GM23338 (cell line): ENCODE data around the gene RGS3. TPM values are rescaled to one million over a fixed set of nuclear protein-coding genes. Genes with fewer than 3 reads are reported as not detected.

Source experiments
- ATAC-seq: fragments of 200-7000 bp; cut with Tn5 transposase; 3 replicates; pipeline ENCODE4 v1.9.1; 2020
- DNase-seq: peaks from one replicate; pipeline ENCODE4 v3.0.0-alpha.2; 2015; ENCODE audit warnings: low spot score
- H2AFZ ChIP-seq: fragments of 200-600 bp; sonication (generic); 2 replicates; pipeline ENCODE4 v1.8.0; 2016; ENCODE audit warnings: antibody characterized with exemption, mild to moderate bottlenecking, moderate library complexity
- H3F3A ChIP-seq: fragments of 200-600 bp; sonication (generic); replicated peaks from 2 replicates; pipeline ENCODE4 v1.8.0; 2017; ENCODE audit warnings: antibody characterized with exemption, mixed run types, low read depth
- H3K27ac ChIP-seq: fragments of 200-600 bp; sonication (generic); 2 replicates; pipeline ENCODE4 v1.6.1; 2016; ENCODE audit warnings: low read depth
- H3K27me3 ChIP-seq: fragments of 200-600 bp; sonication (generic); 2 replicates; pipeline ENCODE4 v1.8.0; 2016; ENCODE audit warnings: mild to moderate bottlenecking, mixed run types, moderate library complexity; ENCODE audit not compliant: insufficient read depth
- H3K36me3 ChIP-seq: fragments of 200-600 bp; sonication (generic); 2 replicates; pipeline ENCODE4 v1.8.0; 2016; ENCODE audit warnings: mild to moderate bottlenecking; ENCODE audit not compliant: insufficient read depth
- H3K4me1 ChIP-seq: fragments of 200-600 bp; sonication (generic); 2 replicates; pipeline ENCODE4 v1.8.0; 2016; ENCODE audit warnings: mild to moderate bottlenecking, moderate library complexity; ENCODE audit not compliant: insufficient read depth
- H3K4me2 ChIP-seq: fragments of 200-600 bp; sonication (generic); 2 replicates; pipeline ENCODE4 v1.7.1; 2017; ENCODE audit warnings: mixed run types
- H3K4me3 ChIP-seq: fragments of 200-600 bp; sonication (generic); 2 replicates; pipeline ENCODE4 v1.6.1; 2016; ENCODE audit warnings: mixed run types
- H3K79me2 ChIP-seq: fragments of 200-600 bp; sonication (generic); replicated peaks from 2 replicates; pipeline ENCODE4 v1.8.0; 2017; ENCODE audit warnings: mild to moderate bottlenecking; ENCODE audit not compliant: insufficient read depth
- H3K9me2 ChIP-seq: fragments of 200-600 bp; sonication (generic); 2 replicates; pipeline ENCODE4 v1.8.0; 2017; ENCODE audit not compliant: insufficient read depth
- H4K20me1 ChIP-seq: fragments of 200-600 bp; sonication (generic); replicated peaks from 2 replicates; pipeline ENCODE4 v1.8.0; 2017; ENCODE audit warnings: mild to moderate bottlenecking; ENCODE audit not compliant: insufficient read depth
- H3K27ac Mint-ChIP-seq: 2 replicates; pipeline ENCODE4 v1.8.0; 2020; ENCODE audit warnings: inconsistent platforms, mild to moderate bottlenecking, moderate library complexity, mixed read lengths
- H3K27me3 Mint-ChIP-seq: 3 replicates; pipeline ENCODE4 v1.8.0; 2022; ENCODE audit warnings: low read depth, mild to moderate bottlenecking, moderate library complexity, mixed read lengths, inconsistent platforms; ENCODE audit not compliant: insufficient read depth, poor library complexity
- H3K36me3 Mint-ChIP-seq: 3 replicates; pipeline ENCODE4 v1.8.0; 2021; ENCODE audit warnings: low read depth, mild to moderate bottlenecking, inconsistent platforms, moderate library complexity, mixed read lengths
- H3K4me1 Mint-ChIP-seq: 3 replicates; pipeline ENCODE4 v1.8.0; 2020; ENCODE audit warnings: mild to moderate bottlenecking, inconsistent platforms, mixed read lengths
- H3K4me3 Mint-ChIP-seq: 3 replicates; pipeline ENCODE4 v1.8.0; 2021; ENCODE audit warnings: moderate library complexity, mild to moderate bottlenecking, inconsistent platforms, mixed read lengths
- H3K9me3 Mint-ChIP-seq: 3 replicates; pipeline ENCODE4 v1.8.0; 2020; ENCODE audit warnings: moderate library complexity, mild to moderate bottlenecking, inconsistent platforms, mixed read lengths
- CREB1 ChIP-seq: fragments of 250-450 bp; sonication (Bioruptor Pico); IDR thresholded peaks from 2 replicates; pipeline ENCODE4 v1.5.0; 2020; ENCODE audit warnings: low read depth, mild to moderate bottlenecking, moderate library complexity
- CTCF ChIP-seq, 2 experiments: fragments of 200-600 bp in 1 of 2; sonication (generic) in 1 of 2; conservative IDR thresholded peaks; 2 replicates each; pipeline versions ENCODE4 v1.5.1 to v1.6.1; 2016 to 2017; ENCODE audit warnings: antibody characterized with exemption in 2 of 2, low read depth in 2 of 2, mild to moderate bottlenecking in 2 of 2, moderate library complexity in 1 of 2
- ETS1 ChIP-seq: IDR thresholded peaks from 2 replicates; pipeline ENCODE4 v1.6.1; 2016; ENCODE audit warnings: antibody characterized with exemption
- EZH2 ChIP-seq: fragments of 200-600 bp; sonication (generic); IDR thresholded peaks from one replicate; pipeline ENCODE4 v1.8.0; 2017; ENCODE audit warnings: antibody characterized with exemption, mild to moderate bottlenecking, low read depth; ENCODE audit not compliant: unreplicated experiment
- EZH2phosphoT487 ChIP-seq: fragments of 200-600 bp; sonication (generic); IDR thresholded peaks from one replicate; pipeline ENCODE4 v1.8.1; 2018; ENCODE audit warnings: antibody characterized with exemption; ENCODE audit not compliant: unreplicated experiment
- JUNB ChIP-seq: IDR thresholded peaks from one replicate; pipeline ENCODE4 v1.6.1; 2016; ENCODE audit warnings: antibody characterized with exemption; ENCODE audit not compliant: unreplicated experiment
- NANOG ChIP-seq: IDR thresholded peaks from 2 replicates; pipeline ENCODE4 v1.6.1; 2016; ENCODE audit warnings: antibody characterized with exemption, borderline replicate concordance
- POLR2AphosphoS5 ChIP-seq: IDR thresholded peaks from 2 replicates; pipeline ENCODE4 v1.6.1; 2016; ENCODE audit warnings: antibody characterized with exemption, low read depth
- REST ChIP-seq: IDR thresholded peaks from one replicate; pipeline ENCODE4 v1.6.1; 2018; ENCODE audit warnings: antibody characterized with exemption; ENCODE audit not compliant: unreplicated experiment
- STAT1 ChIP-seq: IDR thresholded peaks from one replicate; pipeline ENCODE4 v1.6.1; 2016; ENCODE audit warnings: antibody characterized with exemption; ENCODE audit not compliant: unreplicated experiment
- ZNF114 ChIP-seq: fragments of 250-450 bp; sonication (Bioruptor Pico); IDR thresholded peaks from 2 replicates; pipeline ENCODE4 v1.5.0; 2020; ENCODE audit warnings: mild to moderate bottlenecking, moderate library complexity
- ZNF331 ChIP-seq: fragments of 250-450 bp; sonication (Bioruptor Pico); IDR thresholded peaks from 2 replicates; pipeline ENCODE4 v1.5.0; 2020; ENCODE audit warnings: low read depth, mild to moderate bottlenecking, moderate library complexity
- ZNF462 ChIP-seq: fragments of 250-450 bp; sonication (Bioruptor Pico); IDR thresholded peaks from 2 replicates; pipeline ENCODE4 v1.5.0; 2020; ENCODE audit warnings: mild to moderate bottlenecking, moderate library complexity
- polyA plus RNA-seq: library from polyadenylated mRNA; unstranded; fragments of >200 nt; fragmentation: Nextera tagmentation; extraction: Ambion mirVana; gene quantifications from 2 replicates; pipeline ENCODE4 v1.2.1, GENCODE V29; 2016
- total RNA-seq: library from RNA; depleted of rRNA; stranded (reverse); fragments of >200 nt; shearing (Covaris generic); gene quantifications from 2 replicates; pipeline ENCODE4 v1.2.3, GENCODE V29; 2014

RGS3 gene
- total and polyA plus RNA-seq, 2 experiments from 2014 or later = 14.2 to 24.3 TPM

- Mint-ChIP-seq H3K4me1 (peaks cover 14% of the 10 kb centered on the region), H3K27me3 (peaks cover 2% of the 10 kb centered on the region), H3K9me3 (no peaks in the 10 kb centered on the region), H3K36me3 (peaks cover 8% of the 10 kb centered on the region), H3K27ac (peak overlapping the region; percentile 91), H3K4me3 (no peak overlapping the region)
- TF ChIP-seq EZH2phosphoT487 = no peak
- no peak for TF ChIP-seq NANOG
- no peak for TF ChIP-seq CTCF (conservative IDR thresholded peaks at IDR 0.05; ENCODE audit: low read depth in 2 of 2)
- TF ChIP-seq JUNB = no peak
- no peak for TF ChIP-seq STAT1
- no peak for TF ChIP-seq ZNF462 (CRISPR knock-in tag)
- no peak for TF ChIP-seq EZH2
- no peak for TF ChIP-seq REST
- TF ChIP-seq ZNF114 (CRISPR knock-in tag) = no peak
- no peak for TF ChIP-seq ZNF331 (CRISPR knock-in tag)
- TF ChIP-seq CREB1 = no peak
- TF ChIP-seq POLR2AphosphoS5 = no peak
- TF ChIP-seq ETS1 = no peak
- DNase-seq = peak; percentile 80
- H3F3A ChIP-seq = no peaks in the 10 kb centered on the region
- no peaks in the 10 kb centered on the region for H3K79me2 ChIP-seq
- H3K27me3 ChIP-seq = no peaks in the 10 kb centered on the region
- no peaks in the 10 kb centered on the region for H3K4me1 ChIP-seq
- ATAC-seq = peak; percentile 89
- H3K4me2 ChIP-seq = no peak overlapping the region
- H4K20me1 ChIP-seq = no peaks in the 10 kb centered on the region
- H3K36me3 ChIP-seq = no peaks in the 10 kb centered on the region
- H3K9me2 ChIP-seq = no peaks in the 10 kb centered on the region
- H3K4me3 ChIP-seq = no peak overlapping the region
- no peak overlapping the region for H3K27ac ChIP-seq
- no peak overlapping the region for H2AFZ ChIP-seq
Measured at GRCh38 chr9:113541019-113541900, 77.7 kb downstream of the RGS3 start.
